Heart right ventricle (tissue), 16 donors: ENCODE data around the gene MICAL2. TPM values are rescaled to one million over a fixed set of nuclear protein-coding genes. Genes with fewer than 3 reads are reported as not detected.

ENCODE experiments used
- ATAC-seq, 8 donors: fragments of 200-7000 bp; cut with Tn5 transposase; one replicate each; pipeline ENCODE4 v1.9.1; 2020; ENCODE audit warnings: mild to moderate bottlenecking in 8 of 8, moderate library complexity in 8 of 8, moderate number of reproducible peaks in 1 of 8
- DNase-seq, 2 donors: peaks; one replicate each; pipeline ENCODE4 v3.0.0-alpha.2; 2020
- H3K27ac ChIP-seq, 10 donors: fragments of 200-600 bp; sonication (generic) in 2 of 10; one replicate each; pipeline versions ENCODE4 v1.5.0 to v1.8.0; 2020 to 2022; ENCODE audit warnings: mild to moderate bottlenecking in 3 of 10
- H3K27me3 ChIP-seq, 7 donors: fragments of 200-600 bp; one replicate each; pipeline ENCODE4 v1.8.0; 2021 to 2022; ENCODE audit warnings: mild to moderate bottlenecking in 2 of 7
- H3K36me3 ChIP-seq, 9 donors: fragments of 200-600 bp; sonication (generic) in 1 of 9; one replicate each; pipeline versions ENCODE4 v1.5.0 to v1.8.0; 2020 to 2022; ENCODE audit warnings: mild to moderate bottlenecking in 2 of 9
- H3K4me1 ChIP-seq, 9 donors: fragments of 200-600 bp; sonication (generic) in 1 of 9; one replicate each; pipeline versions ENCODE4 v1.5.0 to v1.8.0; 2020 to 2022; ENCODE audit warnings: mild to moderate bottlenecking in 4 of 9
- H3K4me3 ChIP-seq, 10 donors: fragments of 200-600 bp; sonication (generic) in 2 of 10; one replicate each; pipeline versions ENCODE4 v1.5.0 to v1.8.0; 2020 to 2022; ENCODE audit warnings: mild to moderate bottlenecking in 7 of 10, moderate library complexity in 2 of 10
- H3K9me3 ChIP-seq, 11 donors: fragments of 200-600 bp in 10 of 11; sonication (generic) in 2 of 11; one replicate each; pipeline versions ENCODE4 v1.5.0 to v1.8.0; 2013 to 2022; ENCODE audit warnings: mild to moderate bottlenecking in 2 of 11, control low read depth in 1 of 11, moderate library complexity in 1 of 11
- WGBS, 2 donors: extraction: QIAGEN DNeasy Blood & Tissue Kit; methylation state at CpG; one replicate each; pipeline ENCODE4 v1.1.7; 2013; ENCODE audit warnings: inconsistent platforms in 1 of 2; 5-methylcytosine and 5-hydroxymethylcytosine counted together
- intact Hi-C, 10 donors: fragments of 100-400 bp; cut with DNase I; formaldehyde crosslinking; loops; one replicate each; pipeline versions ENCODE4 v1.11.1 to v1.14.2; 2022
- polyA plus RNA-seq, 2 donors: library from polyadenylated mRNA; stranded (reverse); fragments of 200-250 nt; gene quantifications; one replicate each; pipeline ENCODE4 v1.2.3, GENCODE V29; 2013
- total RNA-seq, 10 donors: library from RNA; stranded (reverse); fragmentation: NEBNext Ultra II Directional in 3 of 10; extraction: Animal tissue kit (Norgen Biotek cat#: 25700) in 3 of 10; gene quantifications; one replicate each; pipeline versions ENCODE4 v1.2.1 to v1.2.4, GENCODE V29; 2021 to 2023
- TF ChIP-seq, protein P1 (sequence below), 9 donors: fragments of 200-600 bp; sonication (generic) in 2 of 9; IDR thresholded peaks; one replicate each; pipeline versions ENCODE4 v1.5.0 to v1.8.0; 2021 to 2022; ENCODE audit warnings: antibody characterized with exemption in 9 of 9, mild to moderate bottlenecking in 5 of 9, moderate library complexity in 1 of 9
- donor health status: Arrhythmogenic right ventricular cardiomyopathy.
- donor health status: ischemic (EF 13 %, LVEDD 7.1; RV severe dilation, severe dysfunction).
- donor health status: healthy with polysubstance abuse.
- donor health status: DM: no; HTN: yes; CAD: no.
- donor health status: DM: no; HTN: no; CAD: no.
- donor health status: ischemic (EF 25% LVEDD 6.9; RV normal size, moderate dysfunction).
- donor health status: ischemic (EF 25% LVEDD 5.7; RV mildly dilated, moderate dysfunction).
- donor health status: healthy.
- donor health status: DM: yes; HTN: yes; CAD: no.
- donor health status: Ischemic cardiomyopathy.
- donor health status: ischemic (EF 35%, LVEDD 5.7; RV mildly dilated, moderate dysfunction).
- donor health status: nonischemic (EF 11% LVEDD 7.7; RV severe dilation, severe dysfunction).
- donor health status: DM: yes; HTN: yes; CAD: no.
- donor health status: PGD.
- donor health status: ischemic (EF 29% LVEDD 5.4; RV normal size, mild dysfunction).
- donor health status: nonischemic (EF 23%, LVEDD 6.1; RV moderate dilation, normal function).

Gene MICAL2
- total and polyA plus RNA-seq, 12 donors = 32.5 to 95.7 (median 70.5) TPM

DNA sequence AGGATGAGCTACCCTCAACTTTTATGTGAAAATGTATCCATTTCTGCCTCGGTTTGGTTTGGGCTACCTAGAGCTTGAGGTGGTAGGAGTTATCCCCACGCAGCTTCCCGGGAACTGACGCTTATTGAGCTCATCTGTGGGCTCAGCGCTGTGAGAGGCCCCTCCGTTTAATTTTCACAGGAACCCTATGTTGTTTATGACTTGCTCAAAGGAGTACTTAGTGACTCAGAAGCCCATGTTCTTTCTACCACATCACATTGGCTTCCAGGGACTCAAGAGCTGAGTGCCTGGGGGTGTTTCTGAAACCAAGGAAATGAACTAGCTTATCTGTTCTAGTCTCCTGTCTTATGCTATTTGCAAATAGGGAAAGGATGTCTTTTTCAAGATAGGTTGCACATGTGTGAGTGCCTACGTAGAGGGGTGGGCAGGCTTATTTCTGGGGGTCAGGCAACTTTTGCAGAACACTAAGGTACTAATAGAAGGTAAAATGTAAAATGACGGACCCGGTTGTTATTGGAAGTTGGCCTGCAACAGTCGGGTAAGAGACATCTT, 40.5 kb downstream of the MICAL2 start:
- 78 to 83% methylated on average over 10 of the region's 10 CpGs for WGBS, 2 donors
- Histone ChIP-seq H3K27me3 (no peaks in the 10 kb centered on the region), H3K9me3 (no peaks in the 10 kb centered on the region), H3K27ac (no peak overlapping the region), H3K4me3 (no peak overlapping the region), H3K36me3 (peaks cover 0 to 26% (median 0%) of the 10 kb centered on the region in 9 donors), H3K4me1 (peaks cover 0 to 40% (median 19%) of the 10 kb centered on the region in 9 donors)
- ATAC-seq = peak in 1 of 8 donors; percentile 17
- TF ChIP-seq, protein P1, sequence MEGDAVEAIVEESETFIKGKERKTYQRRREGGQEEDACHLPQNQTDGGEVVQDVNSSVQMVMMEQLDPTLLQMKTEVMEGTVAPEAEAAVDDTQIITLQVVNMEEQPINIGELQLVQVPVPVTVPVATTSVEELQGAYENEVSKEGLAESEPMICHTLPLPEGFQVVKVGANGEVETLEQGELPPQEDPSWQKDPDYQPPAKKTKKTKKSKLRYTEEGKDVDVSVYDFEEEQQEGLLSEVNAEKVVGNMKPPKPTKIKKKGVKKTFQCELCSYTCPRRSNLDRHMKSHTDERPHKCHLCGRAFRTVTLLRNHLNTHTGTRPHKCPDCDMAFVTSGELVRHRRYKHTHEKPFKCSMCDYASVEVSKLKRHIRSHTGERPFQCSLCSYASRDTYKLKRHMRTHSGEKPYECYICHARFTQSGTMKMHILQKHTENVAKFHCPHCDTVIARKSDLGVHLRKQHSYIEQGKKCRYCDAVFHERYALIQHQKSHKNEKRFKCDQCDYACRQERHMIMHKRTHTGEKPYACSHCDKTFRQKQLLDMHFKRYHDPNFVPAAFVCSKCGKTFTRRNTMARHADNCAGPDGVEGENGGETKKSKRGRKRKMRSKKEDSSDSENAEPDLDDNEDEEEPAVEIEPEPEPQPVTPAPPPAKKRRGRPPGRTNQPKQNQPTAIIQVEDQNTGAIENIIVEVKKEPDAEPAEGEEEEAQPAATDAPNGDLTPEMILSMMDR (IDR thresholded peaks at IDR 0.05) = no peak
- intact Hi-C loops = no loop called here
- no peak for DNase-seq

DNA sequence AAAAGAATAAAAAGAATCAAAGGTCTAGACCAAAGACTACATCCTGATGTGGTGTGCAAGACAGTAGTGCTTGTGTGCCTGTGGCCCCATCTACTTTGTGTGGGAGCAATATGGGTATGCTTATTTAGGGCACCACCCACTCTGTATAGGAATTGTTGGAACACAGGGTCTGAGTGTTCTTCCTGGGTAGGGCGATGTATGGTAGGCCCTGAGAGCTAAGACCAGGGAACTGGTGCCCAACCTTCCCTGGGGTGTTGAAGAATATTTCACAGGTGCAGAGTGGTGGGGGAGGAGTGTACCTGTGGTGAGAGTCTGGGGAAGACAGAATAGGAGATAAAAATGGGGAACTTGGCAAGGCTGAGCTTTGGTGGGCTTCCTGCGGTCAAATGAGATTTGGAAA, 41.9 kb downstream of the MICAL2 start:
- Histone ChIP-seq H3K4me3 (no peak overlapping the region), H3K27ac (no peak overlapping the region), H3K9me3 (no peaks in the 10 kb centered on the region), H3K36me3 (peaks cover 0 to 26% (median 0%) of the 10 kb centered on the region in 9 donors), H3K27me3 (no peaks in the 10 kb centered on the region), H3K4me1 (peaks cover 9 to 54% (median 33%) of the 10 kb centered on the region in 9 donors)
- ATAC-seq (no peak), DNase-seq (no peak)
- WGBS, 2 donors = 94 to 95% methylated on average over 2 of the region's 2 CpGs
- intact Hi-C loops = no loop called here
- TF ChIP-seq, protein P1 (IDR thresholded peaks at IDR 0.05) = no peak

DNA sequence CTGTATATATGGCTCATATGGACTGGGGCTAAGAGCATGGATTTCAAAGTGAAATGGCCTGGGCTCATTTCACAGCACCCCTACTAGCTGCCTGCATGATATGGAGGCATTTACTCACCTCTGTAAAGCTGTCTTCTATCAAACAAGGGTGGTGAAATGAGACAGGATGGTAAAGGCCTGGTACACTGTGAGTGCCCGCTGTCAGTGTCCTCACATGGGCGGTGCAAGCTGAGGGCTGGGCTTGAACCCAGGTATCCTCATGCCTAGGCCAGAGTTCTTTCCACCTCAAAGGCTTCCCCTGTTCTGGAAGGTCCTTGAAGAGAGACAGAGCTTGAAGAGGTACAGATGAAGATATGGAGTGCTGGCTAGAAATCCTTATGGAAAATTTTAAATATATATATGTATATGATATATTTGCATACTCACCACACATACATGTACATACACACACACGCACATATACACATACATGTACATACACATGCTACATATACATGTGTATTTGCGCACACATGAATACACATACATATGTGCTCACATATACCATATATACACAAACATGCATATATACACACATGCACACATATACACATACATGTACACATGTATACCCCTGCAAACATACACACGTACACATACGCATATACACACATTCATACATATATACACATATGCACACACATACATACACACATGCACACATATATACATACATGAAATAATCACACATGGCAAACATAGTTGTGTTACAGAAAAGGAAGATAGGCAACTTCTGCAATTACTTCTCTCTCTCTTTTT, 44.7 kb downstream of the MICAL2 start:
- H3K4me1 ChIP-seq = peaks cover 14 to 69% (median 47%) of the 10 kb centered on the region in 9 donors
- H3K27ac ChIP-seq = no peak overlapping the region
- H3K9me3 ChIP-seq = no peaks in the 10 kb centered on the region
- intact Hi-C loops = loop anchor here in 2 of 10 donors (5.0 kb wide), 2 partner anchors 67 to 82 kb away; no protein-coding TSS in a partner anchor
- DNase-seq = no peak
- TF ChIP-seq, protein P1 (IDR thresholded peaks at IDR 0.05) = no peak
- no peak overlapping the region for H3K4me3 ChIP-seq
- H3K36me3 ChIP-seq = peaks cover 0 to 26% (median 0%) of the 10 kb centered on the region in 9 donors
- no peak for ATAC-seq
- no peaks in the 10 kb centered on the region for H3K27me3 ChIP-seq
- 85 to 91% methylated on average over 6 of the region's 6 CpGs for WGBS, 2 donors

DNA sequence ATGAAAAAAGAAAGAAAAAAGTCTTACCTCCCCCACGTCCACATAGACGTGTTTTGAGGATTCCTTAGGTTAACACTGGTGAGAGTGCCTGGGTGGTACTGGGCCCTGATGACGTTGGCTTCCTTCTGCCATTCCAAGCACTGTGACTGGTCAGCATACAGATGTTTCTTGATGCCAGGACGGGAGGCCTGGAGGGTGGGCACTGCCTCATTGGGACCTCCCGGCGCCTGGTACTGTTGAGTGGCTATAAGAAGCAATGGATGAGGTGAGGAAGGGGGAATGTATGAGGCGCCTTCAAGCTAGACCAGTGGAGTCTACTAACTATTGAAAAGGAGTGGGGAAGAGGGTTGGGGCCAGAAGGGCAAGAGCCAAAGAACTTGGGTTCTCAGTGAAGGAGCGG, 45.3 kb downstream of the MICAL2 start:
- no peaks in the 10 kb centered on the region for H3K27me3 ChIP-seq
- H3K4me3 ChIP-seq = no peak overlapping the region
- ATAC-seq (no peak), DNase-seq (no peak)
- H3K27ac ChIP-seq = peak overlapping the region in 3 of 10 donors; percentile 83 to 95 (median 91)
- peaks cover 20 to 69% (median 53%) of the 10 kb centered on the region in 9 donors for H3K4me1 ChIP-seq
- TF ChIP-seq, protein P1 (IDR thresholded peaks at IDR 0.05) = no peak
- peaks cover 0 to 26% (median 0%) of the 10 kb centered on the region in 9 donors for H3K36me3 ChIP-seq
- H3K9me3 ChIP-seq = no peaks in the 10 kb centered on the region
- intact Hi-C loops = loop anchor here in 2 of 10 donors (5.0 kb wide), 2 partner anchors 67 to 82 kb away; no protein-coding TSS in a partner anchor
- WGBS, 2 donors = 95 to 96% methylated on average over 8 of the region's 8 CpGs
